GM12878 (cell line): ENCODE measurements around the gene CCT4. TPM values are rescaled to one million over a fixed set of nuclear protein-coding genes. Genes with fewer than 3 reads are reported as not detected.

Experiments used
- BCL3 ChIP-seq: IDR thresholded peaks from 2 replicates; pipeline ENCODE4 v1.6.1; 2011; ENCODE audit warnings: borderline replicate concordance, low read depth, mild to moderate bottlenecking, moderate library complexity, low read length; ENCODE audit not compliant: insufficient read depth, poor library complexity, severe bottlenecking
- BHLHE40 ChIP-seq, 2 experiments: fragments of 450-650 bp in 1 of 2; IDR thresholded peaks; 2 replicates each; pipeline ENCODE4 v1.6.1; 2011 to 2017; ENCODE audit warnings: low read depth in 2 of 2, borderline replicate concordance in 1 of 2, improper control_type of control experiment in 1 of 2, low read length in 1 of 2, mild to moderate bottlenecking in 1 of 2
- CEBPZ ChIP-seq: fragments of 150-350 bp; IDR thresholded peaks from 2 replicates; pipeline ENCODE4 v1.6.1; 2016; ENCODE audit warnings: low read depth, low read length
- EZH2 ChIP-seq: IDR thresholded peaks from 2 replicates; pipeline ENCODE4 v1.6.1; 2012; ENCODE audit warnings: low read depth, mild to moderate bottlenecking, control low read depth, inconsistent platforms, low read length, borderline replicate concordance; ENCODE audit not compliant: control insufficient read depth
- FOXK2 ChIP-seq: fragments of 450-650 bp; IDR thresholded peaks from 2 replicates; pipeline ENCODE4 v1.6.1; 2017; ENCODE audit warnings: mild to moderate bottlenecking, moderate library complexity
- PAX5 ChIP-seq: IDR thresholded peaks from 2 replicates; pipeline ENCODE4 v1.6.1; 2011; ENCODE audit warnings: low read depth, low read length, borderline replicate concordance
- PAX8 ChIP-seq: fragments of 450-650 bp; IDR thresholded peaks from 2 replicates; pipeline ENCODE4 v1.6.1; 2017; ENCODE audit warnings: mild to moderate bottlenecking, moderate library complexity
- RAD51 ChIP-seq: fragments of 450-650 bp; IDR thresholded peaks from 2 replicates; pipeline ENCODE4 v1.6.1; 2016; ENCODE audit warnings: moderate library complexity, mild to moderate bottlenecking, inconsistent platforms
- REST ChIP-seq: IDR thresholded peaks from 2 replicates; pipeline ENCODE4 v1.6.1; 2012; ENCODE audit warnings: mild to moderate bottlenecking, low read depth, low read length
- TCF3 ChIP-seq: IDR thresholded peaks from 2 replicates; pipeline ENCODE4 v1.6.1; 2012; ENCODE audit warnings: low read depth, mild to moderate bottlenecking, low read length, borderline replicate concordance; ENCODE audit not compliant: insufficient read depth
- ZBTB4 ChIP-seq: fragments of 450-650 bp; formaldehyde crosslinking; IDR thresholded peaks from 2 replicates; pipeline ENCODE4 v1.4.0; 2022; ENCODE audit warnings: mild to moderate bottlenecking, moderate library complexity
- polyA plus RNA-seq, 11 experiments: library from polyadenylated mRNA; depleted of rRNA in 4 of 11; unstranded in 6 of 11; stranded (reverse) in 5 of 11; fragments of >200 nt; fragmentation: Nextera tagmentation in 4 of 11; fragmentation: Illumina TruSeq in 1 of 11; extraction: Ambion mirVana in 4 of 11; extraction: Trizol in 1 of 11; gene quantifications; 1 replicate in 1 of 11; 2 replicates in 10 of 11; pipeline versions ENCODE4 v1.2.1 to v1.2.3, GENCODE V29; 2011 to 2016; ENCODE audit warnings: inconsistent platforms in 2 of 11, missing spikeins in 2 of 11, low read depth in 1 of 11
- total RNA-seq, 4 experiments: library from RNA; depleted of rRNA in 3 of 4; stranded (reverse); fragments of >200 nt in 3 of 4; fragmentation: Illumina TruSeq in 1 of 4; extraction: Trizol in 1 of 4; gene quantifications; 2 replicates each; pipeline versions ENCODE4 v1.2.1 to v1.2.3, GENCODE V29; 2013 to 2021
- TF ChIP-seq, protein P1 (sequence below): IDR thresholded peaks from 2 replicates; pipeline ENCODE4 v1.6.1; 2012; ENCODE audit warnings: low read depth, low read length, improper control_type of control experiment
- TF ChIP-seq, protein P2 (sequence below): IDR thresholded peaks from 2 replicates; pipeline ENCODE4 v1.6.1; 2012; ENCODE audit warnings: low read depth, low read length, improper control_type of control experiment

The CCT4 gene
- total and polyA plus RNA-seq, 10 of the 15 experiments (the other 5 are each of a cell fraction or from before 2014, with no cell fraction given) = 76.6 to 320 (median 211) TPM

GRCh38 chr2:61888267-61889055 lies at the start of gene CCT4 (continued):
- peak; percentile 22 for TF ChIP-seq BCL3
- no peak for TF ChIP-seq EZH2
- TF ChIP-seq, protein P1, sequence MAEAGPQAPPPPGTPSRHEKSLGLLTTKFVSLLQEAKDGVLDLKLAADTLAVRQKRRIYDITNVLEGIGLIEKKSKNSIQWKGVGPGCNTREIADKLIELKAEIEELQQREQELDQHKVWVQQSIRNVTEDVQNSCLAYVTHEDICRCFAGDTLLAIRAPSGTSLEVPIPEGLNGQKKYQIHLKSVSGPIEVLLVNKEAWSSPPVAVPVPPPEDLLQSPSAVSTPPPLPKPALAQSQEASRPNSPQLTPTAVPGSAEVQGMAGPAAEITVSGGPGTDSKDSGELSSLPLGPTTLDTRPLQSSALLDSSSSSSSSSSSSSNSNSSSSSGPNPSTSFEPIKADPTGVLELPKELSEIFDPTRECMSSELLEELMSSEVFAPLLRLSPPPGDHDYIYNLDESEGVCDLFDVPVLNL = no peak
- TF ChIP-seq FOXK2 = peak; percentile 53
- TF ChIP-seq PAX5 = no peak
- TF ChIP-seq BHLHE40 (IDR thresholded peaks at IDR 0.05; ENCODE audit: borderline replicate concordance in 1 of 2, low read depth in 2 of 2, low read length in 1 of 2) = peak in 1 of 2 experiments; percentile 63; a peak in 1 of 4 replicates
- TF ChIP-seq TCF3 = peak; percentile 62; the same call in 1 of the 2 replicates
- TF ChIP-seq, protein P2, sequence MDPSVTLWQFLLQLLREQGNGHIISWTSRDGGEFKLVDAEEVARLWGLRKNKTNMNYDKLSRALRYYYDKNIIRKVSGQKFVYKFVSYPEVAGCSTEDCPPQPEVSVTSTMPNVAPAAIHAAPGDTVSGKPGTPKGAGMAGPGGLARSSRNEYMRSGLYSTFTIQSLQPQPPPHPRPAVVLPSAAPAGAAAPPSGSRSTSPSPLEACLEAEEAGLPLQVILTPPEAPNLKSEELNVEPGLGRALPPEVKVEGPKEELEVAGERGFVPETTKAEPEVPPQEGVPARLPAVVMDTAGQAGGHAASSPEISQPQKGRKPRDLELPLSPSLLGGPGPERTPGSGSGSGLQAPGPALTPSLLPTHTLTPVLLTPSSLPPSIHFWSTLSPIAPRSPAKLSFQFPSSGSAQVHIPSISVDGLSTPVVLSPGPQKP = peak; percentile 36; the same call in 1 of the 2 replicates
- TF ChIP-seq CEBPZ = no peak
- no peak for TF ChIP-seq PAX8
- TF ChIP-seq REST = 0 out of 2 replicates have a peak, but pooled peaks have one; percentile 6
- TF ChIP-seq RAD51 = no peak
- no peak for TF ChIP-seq ZBTB4 (CRISPR knock-in tag)
